ENCODE data around the gene SMTNL2.

DNA sequence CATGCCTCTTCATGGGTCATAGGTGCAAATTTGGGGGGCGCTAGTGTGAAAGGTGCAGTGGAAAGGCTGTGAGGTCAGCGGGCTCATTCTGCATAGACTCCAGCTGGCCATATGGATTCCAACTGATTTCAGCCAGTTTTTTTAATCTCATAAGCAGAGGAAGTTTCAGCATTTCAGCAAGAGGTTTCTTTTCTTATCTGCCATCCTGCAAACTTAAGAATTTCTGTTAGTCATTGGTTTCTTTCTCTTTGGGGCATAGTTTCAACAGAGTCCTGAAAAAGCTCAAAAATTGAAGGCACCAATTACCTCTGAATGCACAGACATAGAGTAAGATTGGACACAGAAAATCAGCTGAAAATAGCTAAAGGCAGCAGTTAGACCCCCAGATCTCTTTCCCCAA lies 73.3 kb downstream of the SMTNL2 start:
- TF ChIP-seq, protein P1, sequence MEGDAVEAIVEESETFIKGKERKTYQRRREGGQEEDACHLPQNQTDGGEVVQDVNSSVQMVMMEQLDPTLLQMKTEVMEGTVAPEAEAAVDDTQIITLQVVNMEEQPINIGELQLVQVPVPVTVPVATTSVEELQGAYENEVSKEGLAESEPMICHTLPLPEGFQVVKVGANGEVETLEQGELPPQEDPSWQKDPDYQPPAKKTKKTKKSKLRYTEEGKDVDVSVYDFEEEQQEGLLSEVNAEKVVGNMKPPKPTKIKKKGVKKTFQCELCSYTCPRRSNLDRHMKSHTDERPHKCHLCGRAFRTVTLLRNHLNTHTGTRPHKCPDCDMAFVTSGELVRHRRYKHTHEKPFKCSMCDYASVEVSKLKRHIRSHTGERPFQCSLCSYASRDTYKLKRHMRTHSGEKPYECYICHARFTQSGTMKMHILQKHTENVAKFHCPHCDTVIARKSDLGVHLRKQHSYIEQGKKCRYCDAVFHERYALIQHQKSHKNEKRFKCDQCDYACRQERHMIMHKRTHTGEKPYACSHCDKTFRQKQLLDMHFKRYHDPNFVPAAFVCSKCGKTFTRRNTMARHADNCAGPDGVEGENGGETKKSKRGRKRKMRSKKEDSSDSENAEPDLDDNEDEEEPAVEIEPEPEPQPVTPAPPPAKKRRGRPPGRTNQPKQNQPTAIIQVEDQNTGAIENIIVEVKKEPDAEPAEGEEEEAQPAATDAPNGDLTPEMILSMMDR (IDR thresholded peaks at IDR 0.05; ENCODE audit: low read length), result no peak
- no peak for TF ChIP-seq EZH2 (IDR thresholded peaks at IDR 0.05; ENCODE audit: borderline replicate concordance, low read length)

Measured in OCI-LY1 (cell line).